ENCODE data around the gene BTBD9.

BTBD9 gene

DNA sequence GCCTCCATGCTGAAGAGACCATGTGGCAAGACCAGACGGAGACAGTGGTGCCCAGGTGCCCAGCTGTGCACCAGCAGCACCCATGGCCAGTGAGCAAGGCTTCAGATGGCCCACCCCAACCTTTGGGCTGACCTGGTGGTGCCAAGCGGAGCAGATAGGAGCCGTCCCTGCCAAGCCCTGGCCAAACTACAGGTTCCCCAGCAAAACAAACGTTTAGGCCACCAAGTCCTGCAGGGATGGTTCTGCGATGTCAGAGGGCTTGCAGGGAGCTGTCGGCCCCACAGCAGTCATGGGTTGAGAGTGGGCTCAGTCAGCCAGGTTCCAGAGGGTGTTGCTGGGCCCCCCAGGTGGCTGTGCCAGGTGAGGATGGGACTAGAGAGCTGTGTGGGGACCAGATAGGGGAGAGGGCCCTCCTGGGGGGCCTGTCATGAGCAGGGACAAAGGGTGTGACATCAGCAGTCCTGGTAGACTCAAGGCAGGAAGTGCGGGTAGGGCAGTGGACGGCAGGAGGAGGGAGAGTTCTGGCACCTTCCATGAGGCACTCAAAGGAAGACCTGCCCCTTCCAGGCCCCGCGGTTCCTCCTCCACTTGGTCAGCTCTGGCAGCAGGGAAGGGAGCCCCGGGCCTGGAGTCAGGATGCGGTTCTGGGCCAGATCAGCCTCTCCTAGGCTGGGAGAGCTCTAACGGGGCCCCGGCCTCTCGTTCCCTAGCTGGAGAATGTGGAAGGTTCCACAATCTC lies 477.8 kb downstream of the BTBD9 start:
- DNase-seq (ENCODE audit: insufficient read length, low spot score) = no peak
- TF ChIP-seq, protein P1, sequence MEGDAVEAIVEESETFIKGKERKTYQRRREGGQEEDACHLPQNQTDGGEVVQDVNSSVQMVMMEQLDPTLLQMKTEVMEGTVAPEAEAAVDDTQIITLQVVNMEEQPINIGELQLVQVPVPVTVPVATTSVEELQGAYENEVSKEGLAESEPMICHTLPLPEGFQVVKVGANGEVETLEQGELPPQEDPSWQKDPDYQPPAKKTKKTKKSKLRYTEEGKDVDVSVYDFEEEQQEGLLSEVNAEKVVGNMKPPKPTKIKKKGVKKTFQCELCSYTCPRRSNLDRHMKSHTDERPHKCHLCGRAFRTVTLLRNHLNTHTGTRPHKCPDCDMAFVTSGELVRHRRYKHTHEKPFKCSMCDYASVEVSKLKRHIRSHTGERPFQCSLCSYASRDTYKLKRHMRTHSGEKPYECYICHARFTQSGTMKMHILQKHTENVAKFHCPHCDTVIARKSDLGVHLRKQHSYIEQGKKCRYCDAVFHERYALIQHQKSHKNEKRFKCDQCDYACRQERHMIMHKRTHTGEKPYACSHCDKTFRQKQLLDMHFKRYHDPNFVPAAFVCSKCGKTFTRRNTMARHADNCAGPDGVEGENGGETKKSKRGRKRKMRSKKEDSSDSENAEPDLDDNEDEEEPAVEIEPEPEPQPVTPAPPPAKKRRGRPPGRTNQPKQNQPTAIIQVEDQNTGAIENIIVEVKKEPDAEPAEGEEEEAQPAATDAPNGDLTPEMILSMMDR (IDR thresholded peaks at IDR 0.05; ENCODE audit: insufficient read depth, missing control alignments) = no peak

DNA sequence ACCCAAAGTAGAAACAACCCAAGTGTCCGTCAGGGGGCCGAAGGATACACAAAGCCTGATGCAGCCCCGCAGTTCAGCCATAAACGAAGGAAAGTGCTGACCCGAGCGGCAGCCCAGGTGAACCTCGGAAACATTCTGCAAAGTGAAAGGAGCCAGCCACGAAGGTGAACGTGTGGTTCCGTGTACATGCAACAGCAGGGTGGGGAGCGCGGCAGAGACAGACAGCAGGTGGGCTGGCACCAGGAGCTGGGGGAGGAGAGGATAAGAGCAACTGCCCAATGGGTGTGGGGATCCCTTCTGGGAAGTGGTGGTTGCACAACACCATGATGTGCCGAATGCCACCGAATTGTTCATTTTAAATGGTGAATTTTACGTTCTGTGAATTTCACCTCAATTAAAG lies 478.4 kb downstream of the BTBD9 start:
- TF ChIP-seq, protein P1 (IDR thresholded peaks at IDR 0.05; ENCODE audit: insufficient read depth, missing control alignments) = no peak
- DNase-seq (ENCODE audit: insufficient read length, low spot score) = no peak
- no peak for FAIRE-seq

More for the DNA sequence above, 477.8 kb downstream of the BTBD9 start:
- FAIRE-seq = no peak

DNA sequence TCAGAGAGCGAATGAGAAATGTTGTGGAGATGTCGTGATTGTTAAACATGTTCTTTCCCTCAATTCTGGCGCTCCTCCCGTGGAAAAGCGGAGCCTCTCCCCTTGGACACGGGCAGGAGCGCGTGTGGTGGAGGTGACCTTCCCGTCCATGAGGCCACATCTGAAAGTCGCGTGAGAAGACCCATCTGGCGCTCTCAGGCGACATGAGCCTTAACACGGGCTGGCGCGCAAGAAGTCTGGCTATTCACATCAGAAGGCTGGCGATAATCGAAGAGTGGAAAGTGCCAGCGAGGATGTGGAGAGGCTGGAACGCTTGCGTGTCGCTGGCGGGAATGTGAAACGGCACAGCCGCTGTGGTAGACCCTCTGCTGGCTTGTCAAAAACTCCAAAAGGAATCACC lies 478.9 kb downstream of the BTBD9 start:
- DNase-seq (ENCODE audit: insufficient read length, low spot score) (no peak), FAIRE-seq (no peak)
- TF ChIP-seq, protein P1 (IDR thresholded peaks at IDR 0.05; ENCODE audit: insufficient read depth, missing control alignments) = no peak

DNA sequence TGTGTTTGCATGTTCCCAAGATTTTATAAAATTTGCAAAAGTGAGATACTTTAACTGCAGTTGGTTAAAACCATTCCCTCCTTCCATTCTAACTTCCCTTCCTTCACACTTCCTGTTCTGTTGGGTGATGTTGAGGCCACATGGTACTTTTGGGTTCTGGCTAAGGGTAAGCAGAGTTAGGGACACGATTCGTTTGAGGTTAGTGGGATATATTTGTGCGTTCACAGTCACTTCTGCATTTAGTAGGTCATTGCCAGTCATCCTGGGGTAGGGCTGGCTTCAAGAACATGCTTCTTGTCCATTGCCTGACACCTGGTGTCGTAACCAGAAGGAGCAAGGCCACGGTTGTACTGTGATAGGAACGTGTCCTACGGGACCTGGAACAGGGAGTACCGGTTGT lies 480.1 kb downstream of the BTBD9 start:
- FAIRE-seq (no peak), DNase-seq (ENCODE audit: insufficient read length, low spot score) (no peak)

DNA sequence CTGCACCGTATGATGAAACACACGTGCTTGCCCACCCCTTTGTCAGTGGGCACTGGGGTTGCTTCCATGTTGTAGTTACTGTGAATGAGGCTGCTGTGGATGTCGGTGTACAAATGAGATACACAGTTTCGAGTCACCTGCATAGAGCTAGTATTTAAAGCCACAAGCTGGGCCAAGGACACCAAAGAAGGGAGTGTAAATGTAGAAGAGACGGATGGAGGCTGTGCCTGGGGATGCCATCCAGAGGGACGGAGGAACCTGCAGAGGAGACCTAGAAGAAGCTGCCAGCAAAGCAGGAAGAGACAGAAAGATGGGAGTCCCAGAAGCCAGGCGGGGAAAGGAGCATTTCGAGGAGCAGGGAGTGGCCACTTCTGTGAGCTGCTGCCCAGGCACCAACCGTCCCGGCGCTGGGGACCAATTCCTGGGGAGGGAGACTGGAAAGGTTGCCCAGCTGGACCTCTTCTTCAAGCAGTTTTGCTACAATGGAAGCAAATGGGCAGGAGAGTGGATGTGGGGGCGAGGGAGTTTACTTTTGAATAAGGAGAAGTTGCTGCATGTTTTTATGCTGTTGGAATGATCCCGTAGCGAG lies 480.9 kb downstream of the BTBD9 start:
- FAIRE-seq (no peak), DNase-seq (ENCODE audit: insufficient read length, low spot score) (no peak)
- TF ChIP-seq, protein P1 (IDR thresholded peaks at IDR 0.05; ENCODE audit: insufficient read depth, missing control alignments) = no peak

More for the DNA sequence above, 480.1 kb downstream of the BTBD9 start:
- TF ChIP-seq, protein P1 (IDR thresholded peaks at IDR 0.05; ENCODE audit: insufficient read depth, missing control alignments) = no peak

DNA sequence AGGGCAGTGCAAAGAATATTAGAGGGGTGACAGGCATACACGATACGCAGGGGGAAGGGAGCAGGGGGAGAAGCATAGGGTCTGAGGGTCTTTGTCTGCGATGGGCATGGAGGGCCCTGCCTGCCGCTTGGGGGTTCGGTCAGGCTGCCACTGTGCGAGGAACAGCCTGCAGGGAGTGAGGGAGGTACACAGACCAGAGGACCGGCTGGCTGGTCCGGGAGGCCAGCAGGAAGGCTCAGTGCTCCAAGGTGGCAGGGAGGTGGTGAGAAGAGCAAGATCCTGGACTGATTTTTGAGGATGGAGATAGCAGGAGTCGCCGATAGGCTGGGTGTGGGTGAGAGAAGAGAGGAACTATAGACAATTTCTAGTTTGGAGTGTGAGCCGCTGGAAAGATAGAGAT lies 481.8 kb downstream of the BTBD9 start:
- FAIRE-seq (no peak), DNase-seq (ENCODE audit: insufficient read length, low spot score) (no peak)
- TF ChIP-seq, protein P1 (IDR thresholded peaks at IDR 0.05; ENCODE audit: insufficient read depth, missing control alignments) = no peak
